H9 (cell line): ENCODE results near the gene TENT5C. TPM values are rescaled to one million over a fixed set of nuclear protein-coding genes. Genes with fewer than 3 reads are reported as not detected.

ENCODE experiments used
- DNase-seq: peaks from one replicate; pipeline ENCODE4 v3.0.0-alpha.2; 2017
- H2AFZ ChIP-seq: one replicate; pipeline ENCODE4 v1.6.1; 2013; ENCODE audit warnings: mild to moderate bottlenecking, low read length, control low read depth, moderate library complexity
- H2AK5ac ChIP-seq: 2 replicates; pipeline ENCODE4 v1.6.1; 2013; ENCODE audit warnings: low read length, control low read depth, mixed read lengths; ENCODE audit not compliant: insufficient read length
- H2BK120ac ChIP-seq: one replicate; pipeline ENCODE4 v1.6.1; 2013; ENCODE audit warnings: low read depth, mild to moderate bottlenecking, low read length, control low read depth, inconsistent platforms; ENCODE audit not compliant: poor library complexity, severe bottlenecking
- H2BK12ac ChIP-seq: 2 replicates; pipeline ENCODE4 v1.6.1; 2013; ENCODE audit warnings: low read length, control low read depth, mixed read lengths, low read depth; ENCODE audit not compliant: insufficient read length
- H2BK15ac ChIP-seq: 2 replicates; pipeline ENCODE4 v1.6.1; 2013; ENCODE audit warnings: low read depth, low read length, control low read depth
- H2BK20ac ChIP-seq: one replicate; pipeline ENCODE4 v1.6.1; 2013; ENCODE audit warnings: low read depth, mild to moderate bottlenecking, low read length, control low read depth, inconsistent platforms; ENCODE audit not compliant: poor library complexity, severe bottlenecking
- H2BK5ac ChIP-seq: 2 replicates; pipeline ENCODE4 v1.6.1; 2013; ENCODE audit warnings: low read length, control low read depth, mixed read lengths; ENCODE audit not compliant: insufficient read length
- H3K14ac ChIP-seq: 2 replicates; pipeline ENCODE4 v1.6.1; 2013; ENCODE audit warnings: low read length, control low read depth; ENCODE audit not compliant: insufficient read depth
- H3K18ac ChIP-seq: 2 replicates; pipeline ENCODE4 v1.6.1; 2013; ENCODE audit warnings: low read depth, mild to moderate bottlenecking, mixed read lengths, low read length, control low read depth; ENCODE audit not compliant: insufficient read length
- H3K23ac ChIP-seq: 2 replicates; pipeline ENCODE4 v1.6.1; 2013; ENCODE audit warnings: low read length, control low read depth, mixed read lengths, low read depth; ENCODE audit not compliant: insufficient read length
- H3K23me2 ChIP-seq: 2 replicates; pipeline ENCODE4 v1.6.1; 2013; ENCODE audit warnings: low read depth, mild to moderate bottlenecking, mixed read lengths, low read length, control low read depth; ENCODE audit not compliant: insufficient read length, poor library complexity, severe bottlenecking
- H3K27ac ChIP-seq: 2 replicates; pipeline ENCODE4 v1.5.1; 2013; ENCODE audit warnings: low read length, control low read depth, mixed read lengths, low read depth; ENCODE audit not compliant: insufficient read length
- H3K27me3 ChIP-seq: 2 replicates; pipeline ENCODE4 v1.6.1; 2013; ENCODE audit warnings: low read length, control low read depth, inconsistent platforms; ENCODE audit not compliant: insufficient read depth
- H3K4ac ChIP-seq: 2 replicates; pipeline ENCODE4 v1.6.1; 2013; ENCODE audit warnings: low read depth, mild to moderate bottlenecking, control low read depth, inconsistent platforms, low read length, moderate library complexity
- H3K4me1 ChIP-seq: 2 replicates; pipeline ENCODE4 v1.6.1; 2013; ENCODE audit warnings: low read length, control low read depth, inconsistent platforms; ENCODE audit not compliant: insufficient read depth
- H3K4me2 ChIP-seq: 2 replicates; pipeline ENCODE4 v1.6.1; 2013; ENCODE audit warnings: low read length, control low read depth, mixed read lengths; ENCODE audit not compliant: insufficient read length, insufficient read depth
- H3K56ac ChIP-seq: 2 replicates; pipeline ENCODE4 v1.6.1; 2013; ENCODE audit warnings: low read depth, mild to moderate bottlenecking, mixed read lengths, low read length, control low read depth; ENCODE audit not compliant: insufficient read length
- H3K79me1 ChIP-seq: 2 replicates; pipeline ENCODE4 v1.6.1; 2013; ENCODE audit warnings: low read depth, mild to moderate bottlenecking, moderate library complexity, low read length, control low read depth, inconsistent platforms; ENCODE audit not compliant: insufficient read depth, poor library complexity, severe bottlenecking
- H3K79me2 ChIP-seq: 2 replicates; pipeline ENCODE4 v1.6.1; 2013; ENCODE audit warnings: low read length, control low read depth, inconsistent platforms; ENCODE audit not compliant: insufficient read depth
- H3K9ac ChIP-seq: 2 replicates; pipeline ENCODE4 v1.6.1; 2013; ENCODE audit warnings: low read length, control low read depth, mixed read lengths; ENCODE audit not compliant: insufficient read length; ENCODE audit errors: extremely low read depth
- H3K9me3 ChIP-seq: one replicate; pipeline ENCODE4 v1.6.1; 2013; ENCODE audit warnings: low read depth, low read length, inconsistent platforms; ENCODE audit not compliant: control insufficient read depth
- H3T11ph ChIP-seq: one replicate; pipeline ENCODE4 v1.6.1; 2013; ENCODE audit warnings: mild to moderate bottlenecking, low read length, control low read depth, inconsistent platforms
- H4K20me1 ChIP-seq: one replicate; pipeline ENCODE4 v1.6.1; 2013; ENCODE audit not compliant: control insufficient read depth, insufficient read length, insufficient read depth
- H4K5ac ChIP-seq: 2 replicates; pipeline ENCODE4 v1.6.1; 2013; ENCODE audit warnings: low read depth, mild to moderate bottlenecking, mixed read lengths, low read length, control low read depth; ENCODE audit not compliant: insufficient read length
- H4K8ac ChIP-seq: replicated peaks from 2 replicates; pipeline ENCODE4 v1.6.1; 2013; ENCODE audit warnings: low read length, control low read depth, mixed read lengths, low read depth; ENCODE audit not compliant: insufficient read length
- H4K91ac ChIP-seq: 2 replicates; pipeline ENCODE4 v1.6.1; 2013; ENCODE audit warnings: low read depth, mild to moderate bottlenecking, moderate library complexity, mixed read lengths, low read length, control low read depth; ENCODE audit not compliant: insufficient read length
- H3K27ac Mint-ChIP-seq, 3 experiments: 2 replicates in 2 of 3; 3 replicates in 1 of 3; pipeline ENCODE4 v1.8.0; 2020 to 2021; ENCODE audit warnings: mixed read lengths in 3 of 3, mild to moderate bottlenecking in 1 of 3, moderate library complexity in 1 of 3
- H3K27me3 Mint-ChIP-seq: 2 replicates; pipeline ENCODE4 v1.8.0; 2021; ENCODE audit warnings: low read depth, mild to moderate bottlenecking, moderate library complexity, mixed read lengths
- H3K36me3 Mint-ChIP-seq, 3 experiments: 2 replicates in 2 of 3; 3 replicates in 1 of 3; pipeline ENCODE4 v1.8.0; 2020 to 2021; ENCODE audit warnings: low read depth in 3 of 3, mixed read lengths in 3 of 3; ENCODE audit not compliant: insufficient read depth in 1 of 3
- H3K4me1 Mint-ChIP-seq, 2 experiments: 2 replicates each; pipeline ENCODE4 v1.8.0; 2020; ENCODE audit warnings: mixed read lengths in 2 of 2
- H3K4me3 Mint-ChIP-seq, 2 experiments: 2 replicates in 1 of 2; 3 replicates in 1 of 2; pipeline ENCODE4 v1.8.0; 2020 to 2021; ENCODE audit warnings: mild to moderate bottlenecking in 2 of 2, mixed read lengths in 2 of 2, moderate library complexity in 1 of 2
- H3K9me3 Mint-ChIP-seq, 2 experiments: 2 replicates in 1 of 2; 3 replicates in 1 of 2; pipeline ENCODE4 v1.8.0; 2020; ENCODE audit warnings: mild to moderate bottlenecking in 2 of 2, mixed read lengths in 2 of 2, moderate library complexity in 1 of 2
- CTCF ChIP-seq: fragments of 200-600 bp; sonication (generic); conservative IDR thresholded peaks from 3 replicates; pipeline ENCODE4 v1.8.0; 2021; ENCODE audit warnings: antibody characterized with exemption, mild to moderate bottlenecking
- WGBS: extraction: QIAGEN DNeasy Blood & Tissue Kit; methylation state at CpG from one replicate; pipeline ENCODE4 v1.1.7; 2013; ENCODE audit warnings: missing lambda C conversion rate, low lambda C conversion rate, mixed read lengths; ENCODE audit not compliant: insufficient read length; ENCODE audit errors: extremely low coverage; 5-methylcytosine and 5-hydroxymethylcytosine counted together
- total RNA-seq: library from RNA; stranded (reverse); gene quantifications from 2 replicates; pipeline ENCODE4 v1.2.1, GENCODE V29; 2021

TENT5C gene
- total RNA-seq, 1 experiment from 2014 or later = 0.37 TPM

GRCh38 chr1:117569856-117570255, 36.0 kb upstream of the TENT5C start:
- Histone ChIP-seq H4K8ac (no peak overlapping the region), H3K4me2 (no peak overlapping the region), H2AFZ (no peak overlapping the region), H3K18ac (no peak overlapping the region), H2BK15ac (no peak overlapping the region), H3K23me2 (no peaks in the 10 kb centered on the region), H3K56ac (no peak overlapping the region), H2BK12ac (no peak overlapping the region), H2BK5ac (no peak overlapping the region), H4K5ac (no peak overlapping the region), H3T11ph (no peak overlapping the region), H3K14ac (no peak overlapping the region), H4K20me1 (no peaks in the 10 kb centered on the region), H3K79me2 (no peaks in the 10 kb centered on the region), H2BK120ac (no peak overlapping the region), H4K91ac (no peak overlapping the region), H3K27me3 (no peaks in the 10 kb centered on the region), H3K4ac (no peak overlapping the region), H3K9ac (no peak overlapping the region), H2BK20ac (no peak overlapping the region), H3K27ac (no peak overlapping the region), H3K23ac (no peak overlapping the region), H2AK5ac (no peak overlapping the region), H3K9me3 (no peaks in the 10 kb centered on the region), H3K4me1 (no peaks in the 10 kb centered on the region; the same call in 1 of the 2 replicates), H3K79me1 (no peaks in the 10 kb centered on the region)
- no peak for TF ChIP-seq CTCF
- Mint-ChIP-seq H3K4me3 (no peak overlapping the region), H3K27me3 (peaks cover 1% of the 10 kb centered on the region; the same call in 1 of the 2 replicates), H3K4me1 (peaks cover 9% of the 10 kb centered on the region in 2 experiments), H3K9me3 (no peaks in the 10 kb centered on the region), H3K36me3 (no peaks in the 10 kb centered on the region), H3K27ac (no peak overlapping the region)
- WGBS = no CpG with 5 or more reads among the region's 3 CpGs
- no peak for DNase-seq
